K562 (cell line): ENCODE results near the gene ZFYVE28. TPM values are rescaled to one million over a fixed set of nuclear protein-coding genes. Genes with fewer than 3 reads are reported as not detected.

ENCODE experiments used
- CBX5 ChIP-seq: IDR thresholded peaks from 2 replicates; pipeline ENCODE4 v1.6.1; 2014; ENCODE audit warnings: low read depth, borderline replicate concordance
- FOXM1 ChIP-seq, 2 experiments: fragments of 450-650 bp in 1 of 2; sonication (generic) in 1 of 2; formaldehyde crosslinking in 1 of 2; IDR thresholded peaks; 2 replicates each; pipeline versions ENCODE4 v1.6.1 to v1.9.0; 2017 to 2022; ENCODE audit warnings: low read depth in 2 of 2, mild to moderate bottlenecking in 2 of 2, missing genetic modification reagents in 1 of 2, moderate library complexity in 1 of 2
- HSF4 ChIP-seq: fragments of 250-450 bp; sonication (Bioruptor Pico); IDR thresholded peaks from 2 replicates; pipeline ENCODE4 v2.1.2; 2022; ENCODE audit warnings: mild to moderate bottlenecking, moderate library complexity, borderline replicate concordance
- MIER1 ChIP-seq: fragments of 450-650 bp; IDR thresholded peaks from 2 replicates; pipeline ENCODE4 v1.6.1; 2016; ENCODE audit warnings: antibody characterized with exemption, mild to moderate bottlenecking, low read depth
- NFRKB ChIP-seq: fragments of 450-650 bp; IDR thresholded peaks from 2 replicates; pipeline ENCODE4 v1.6.1; 2016; ENCODE audit warnings: low read depth
- PRPF4 ChIP-seq: fragments of 200-400 bp; formaldehyde crosslinking; IDR thresholded peaks from one replicate; pipeline ENCODE4 v1.6.1; 2017; ENCODE audit warnings: low read length, low read depth, mild to moderate bottlenecking; ENCODE audit not compliant: insufficient read depth, poor library complexity, severe bottlenecking
- RNF2 ChIP-seq: sonication (generic); IDR thresholded peaks from 2 replicates; pipeline ENCODE4 v1.6.1; 2016
- SMARCE1 ChIP-seq: fragments of 450-650 bp; IDR thresholded peaks from 2 replicates; pipeline ENCODE4 v1.7.1; 2016; ENCODE audit warnings: mild to moderate bottlenecking
- ZNF232 ChIP-seq: sonication (generic); formaldehyde crosslinking; IDR thresholded peaks from 2 replicates; pipeline ENCODE4 v1.8.0; 2022; ENCODE audit warnings: mild to moderate bottlenecking, missing genetic modification reagents
- polyA plus RNA-seq, 8 experiments: library from polyadenylated mRNA; depleted of rRNA in 4 of 8; stranded (reverse) in 5 of 8; unstranded in 3 of 8; fragments of >200 nt; fragmentation: Nextera tagmentation in 2 of 8; fragmentation: Illumina TruSeq in 1 of 8; extraction: Ambion mirVana in 2 of 8; extraction: Trizol in 1 of 8; gene quantifications; 2 replicates each; pipeline versions ENCODE4 v1.2.1 to v1.2.3, GENCODE V29; 2011 to 2014; ENCODE audit warnings: inconsistent platforms in 1 of 8, missing spikeins in 1 of 8
- total RNA-seq, 7 experiments: library from RNA; depleted of rRNA in 6 of 7; stranded (reverse); fragments of >200 nt in 6 of 7; fragmentation: Illumina TruSeq in 2 of 7; extraction: Trizol in 2 of 7; gene quantifications; 2 replicates each; pipeline versions ENCODE4 v1.2.1 to v1.2.3, GENCODE V29; 2011 to 2021; ENCODE audit warnings: low replicate concordance in 1 of 7
- TF ChIP-seq, protein P1 (sequence below), 2 experiments: fragments of 450-650 bp; formaldehyde crosslinking in 1 of 2; IDR thresholded peaks; 2 replicates each; pipeline versions ENCODE4 v1.4.0 to v1.6.1; 2014 to 2020; ENCODE audit warnings: mild to moderate bottlenecking in 2 of 2, borderline replicate concordance in 1 of 2, low read depth in 1 of 2
- TF ChIP-seq, protein P2 (sequence below), 2 experiments: fragments of 450-650 bp; IDR thresholded peaks; 2 replicates each; pipeline ENCODE4 v1.6.1; 2018; ENCODE audit warnings: mild to moderate bottlenecking in 2 of 2, low read depth in 1 of 2; ENCODE audit not compliant: partially characterized antibody in 2 of 2

ZFYVE28 gene
- total and polyA plus RNA-seq, 9 of the 15 experiments (the other 6 are each of a cell fraction or from before 2014, with no cell fraction given) = 1.3 to 24.8 (median 8.9) TPM

DNA sequence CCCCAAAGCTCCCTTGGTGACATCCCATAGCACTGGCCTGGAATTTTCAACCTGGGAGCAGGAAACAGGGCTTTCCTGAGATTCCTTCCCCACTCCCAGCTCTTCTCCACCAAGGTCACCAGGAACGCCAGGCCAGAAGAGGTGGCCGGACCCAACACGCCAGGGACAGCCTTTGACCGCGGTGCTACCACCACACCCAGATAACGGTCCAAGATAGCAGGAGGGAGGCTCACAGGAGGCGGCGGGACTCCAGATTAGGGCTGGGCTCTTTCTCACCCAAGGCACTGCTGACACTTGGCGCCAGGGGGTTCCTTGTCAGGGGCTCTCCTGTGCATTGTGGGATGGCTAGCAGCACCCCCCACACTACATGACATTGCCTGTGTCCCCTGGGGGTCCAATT lies 22.9 kb downstream of the ZFYVE28 start (continued):
- TF ChIP-seq, protein P1, sequence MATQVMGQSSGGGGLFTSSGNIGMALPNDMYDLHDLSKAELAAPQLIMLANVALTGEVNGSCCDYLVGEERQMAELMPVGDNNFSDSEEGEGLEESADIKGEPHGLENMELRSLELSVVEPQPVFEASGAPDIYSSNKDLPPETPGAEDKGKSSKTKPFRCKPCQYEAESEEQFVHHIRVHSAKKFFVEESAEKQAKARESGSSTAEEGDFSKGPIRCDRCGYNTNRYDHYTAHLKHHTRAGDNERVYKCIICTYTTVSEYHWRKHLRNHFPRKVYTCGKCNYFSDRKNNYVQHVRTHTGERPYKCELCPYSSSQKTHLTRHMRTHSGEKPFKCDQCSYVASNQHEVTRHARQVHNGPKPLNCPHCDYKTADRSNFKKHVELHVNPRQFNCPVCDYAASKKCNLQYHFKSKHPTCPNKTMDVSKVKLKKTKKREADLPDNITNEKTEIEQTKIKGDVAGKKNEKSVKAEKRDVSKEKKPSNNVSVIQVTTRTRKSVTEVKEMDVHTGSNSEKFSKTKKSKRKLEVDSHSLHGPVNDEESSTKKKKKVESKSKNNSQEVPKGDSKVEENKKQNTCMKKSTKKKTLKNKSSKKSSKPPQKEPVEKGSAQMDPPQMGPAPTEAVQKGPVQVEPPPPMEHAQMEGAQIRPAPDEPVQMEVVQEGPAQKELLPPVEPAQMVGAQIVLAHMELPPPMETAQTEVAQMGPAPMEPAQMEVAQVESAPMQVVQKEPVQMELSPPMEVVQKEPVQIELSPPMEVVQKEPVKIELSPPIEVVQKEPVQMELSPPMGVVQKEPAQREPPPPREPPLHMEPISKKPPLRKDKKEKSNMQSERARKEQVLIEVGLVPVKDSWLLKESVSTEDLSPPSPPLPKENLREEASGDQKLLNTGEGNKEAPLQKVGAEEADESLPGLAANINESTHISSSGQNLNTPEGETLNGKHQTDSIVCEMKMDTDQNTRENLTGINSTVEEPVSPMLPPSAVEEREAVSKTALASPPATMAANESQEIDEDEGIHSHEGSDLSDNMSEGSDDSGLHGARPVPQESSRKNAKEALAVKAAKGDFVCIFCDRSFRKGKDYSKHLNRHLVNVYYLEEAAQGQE (IDR thresholded peaks at IDR 0.05; ENCODE audit: borderline replicate concordance) = peak; percentile 40; the same call in 1 of the 2 replicates
- TF ChIP-seq, protein P1 (CRISPR knock-in tag; IDR thresholded peaks at IDR 0.05; ENCODE audit: low read depth) = no peak
- TF ChIP-seq ZNF232 (CRISPR knock-in tag) (no peak), PRPF4 (no peak), MIER1 (no peak), SMARCE1 (peak; percentile 86), HSF4 (CRISPR knock-in tag) (no peak), FOXM1 (IDR thresholded peaks at IDR 0.05; ENCODE audit: low read depth) (peak; percentile 71), FOXM1 (CRISPR knock-in tag; IDR thresholded peaks at IDR 0.05; ENCODE audit: low read depth) (no peak), NFRKB (no peak; the same call in 1 of the 2 replicates), CBX5 (0 out of 2 replicates have a peak, but pooled peaks have one; percentile 55), RNF2 (peak; percentile 96; the same call in 1 of the 2 replicates)
- TF ChIP-seq, protein P2, sequence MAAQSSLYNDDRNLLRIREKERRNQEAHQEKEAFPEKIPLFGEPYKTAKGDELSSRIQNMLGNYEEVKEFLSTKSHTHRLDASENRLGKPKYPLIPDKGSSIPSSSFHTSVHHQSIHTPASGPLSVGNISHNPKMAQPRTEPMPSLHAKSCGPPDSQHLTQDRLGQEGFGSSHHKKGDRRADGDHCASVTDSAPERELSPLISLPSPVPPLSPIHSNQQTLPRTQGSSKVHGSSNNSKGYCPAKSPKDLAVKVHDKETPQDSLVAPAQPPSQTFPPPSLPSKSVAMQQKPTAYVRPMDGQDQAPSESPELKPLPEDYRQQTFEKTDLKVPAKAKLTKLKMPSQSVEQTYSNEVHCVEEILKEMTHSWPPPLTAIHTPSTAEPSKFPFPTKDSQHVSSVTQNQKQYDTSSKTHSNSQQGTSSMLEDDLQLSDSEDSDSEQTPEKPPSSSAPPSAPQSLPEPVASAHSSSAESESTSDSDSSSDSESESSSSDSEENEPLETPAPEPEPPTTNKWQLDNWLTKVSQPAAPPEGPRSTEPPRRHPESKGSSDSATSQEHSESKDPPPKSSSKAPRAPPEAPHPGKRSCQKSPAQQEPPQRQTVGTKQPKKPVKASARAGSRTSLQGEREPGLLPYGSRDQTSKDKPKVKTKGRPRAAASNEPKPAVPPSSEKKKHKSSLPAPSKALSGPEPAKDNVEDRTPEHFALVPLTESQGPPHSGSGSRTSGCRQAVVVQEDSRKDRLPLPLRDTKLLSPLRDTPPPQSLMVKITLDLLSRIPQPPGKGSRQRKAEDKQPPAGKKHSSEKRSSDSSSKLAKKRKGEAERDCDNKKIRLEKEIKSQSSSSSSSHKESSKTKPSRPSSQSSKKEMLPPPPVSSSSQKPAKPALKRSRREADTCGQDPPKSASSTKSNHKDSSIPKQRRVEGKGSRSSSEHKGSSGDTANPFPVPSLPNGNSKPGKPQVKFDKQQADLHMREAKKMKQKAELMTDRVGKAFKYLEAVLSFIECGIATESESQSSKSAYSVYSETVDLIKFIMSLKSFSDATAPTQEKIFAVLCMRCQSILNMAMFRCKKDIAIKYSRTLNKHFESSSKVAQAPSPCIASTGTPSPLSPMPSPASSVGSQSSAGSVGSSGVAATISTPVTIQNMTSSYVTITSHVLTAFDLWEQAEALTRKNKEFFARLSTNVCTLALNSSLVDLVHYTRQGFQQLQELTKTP (IDR thresholded peaks at IDR 0.05; ENCODE audit: low read depth in 1 of 2, partially characterized antibody in 2 of 2) = peak in 1 of 2 experiments; percentile 11
